SKM-1 treated with dmso at 0.1 percent for 144 hours (cell line): Measurements from ENCODE around the gene TMEM256.

Experiments used
- DNase-seq: peaks from one replicate; lab custom pipeline; 2025; ENCODE audit not compliant: unreplicated experiment; lab: John Stamatoyannopoulos, UW

The TMEM256 gene

GRCh38 chr17:7354262-7354843 is 49.5 kb downstream of the TMEM256 start:
- DNase-seq, result no peak
